Epithelial cell of esophagus (primary cell): ENCODE results near the gene NEB.

Source experiments
- DNase-seq: peaks from one replicate; pipeline ENCODE4 v3.0.0; 2010; ENCODE audit warnings: low read depth
- H3K4me3 ChIP-seq: 2 replicates; pipeline ENCODE4 v1.5.1; 2011; ENCODE audit warnings: mild to moderate bottlenecking, low read length, control low read depth
- TF ChIP-seq, protein P1 (sequence below): IDR thresholded peaks from 2 replicates; pipeline ENCODE4 v1.5.1; 2011; ENCODE audit warnings: low read depth, mild to moderate bottlenecking, low read length, control low read depth, inconsistent platforms; ENCODE audit not compliant: insufficient read depth; ENCODE audit errors: missing control alignments

Gene NEB

GRCh38 chr2:151482171-151482725 is 252.0 kb downstream of the NEB start:
- DNase-seq: no peak
- TF ChIP-seq, protein P1, sequence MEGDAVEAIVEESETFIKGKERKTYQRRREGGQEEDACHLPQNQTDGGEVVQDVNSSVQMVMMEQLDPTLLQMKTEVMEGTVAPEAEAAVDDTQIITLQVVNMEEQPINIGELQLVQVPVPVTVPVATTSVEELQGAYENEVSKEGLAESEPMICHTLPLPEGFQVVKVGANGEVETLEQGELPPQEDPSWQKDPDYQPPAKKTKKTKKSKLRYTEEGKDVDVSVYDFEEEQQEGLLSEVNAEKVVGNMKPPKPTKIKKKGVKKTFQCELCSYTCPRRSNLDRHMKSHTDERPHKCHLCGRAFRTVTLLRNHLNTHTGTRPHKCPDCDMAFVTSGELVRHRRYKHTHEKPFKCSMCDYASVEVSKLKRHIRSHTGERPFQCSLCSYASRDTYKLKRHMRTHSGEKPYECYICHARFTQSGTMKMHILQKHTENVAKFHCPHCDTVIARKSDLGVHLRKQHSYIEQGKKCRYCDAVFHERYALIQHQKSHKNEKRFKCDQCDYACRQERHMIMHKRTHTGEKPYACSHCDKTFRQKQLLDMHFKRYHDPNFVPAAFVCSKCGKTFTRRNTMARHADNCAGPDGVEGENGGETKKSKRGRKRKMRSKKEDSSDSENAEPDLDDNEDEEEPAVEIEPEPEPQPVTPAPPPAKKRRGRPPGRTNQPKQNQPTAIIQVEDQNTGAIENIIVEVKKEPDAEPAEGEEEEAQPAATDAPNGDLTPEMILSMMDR: no peak
- no peak overlapping the region for H3K4me3 ChIP-seq

DNA sequence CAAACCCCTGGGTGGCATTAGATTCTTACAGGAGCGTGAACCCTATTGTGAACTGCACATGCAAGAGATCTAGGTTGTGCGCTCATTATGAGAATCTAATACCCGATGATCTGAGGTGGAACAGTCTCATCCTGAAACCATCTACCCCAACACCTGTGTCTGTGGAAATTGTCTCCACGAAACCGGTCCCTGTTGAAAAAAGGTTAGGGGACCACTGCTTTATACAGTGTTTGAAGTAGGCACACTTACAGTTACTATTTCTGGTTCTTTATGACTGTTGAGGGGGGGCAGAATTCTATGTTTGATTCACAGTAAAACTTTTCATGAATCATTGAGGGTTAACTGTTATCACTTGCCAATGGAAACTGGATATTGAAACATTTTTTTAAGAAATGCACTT is 252.5 kb downstream of the NEB start:
- H3K4me3 ChIP-seq: no peak overlapping the region
- TF ChIP-seq, protein P1: no peak
- no peak for DNase-seq

GRCh38 chr2:151478011-151478410 is 256.3 kb downstream of the NEB start:
- TF ChIP-seq, protein P1: no peak
- H3K4me3 ChIP-seq: no peak overlapping the region
- DNase-seq: peak; percentile 65

DNA sequence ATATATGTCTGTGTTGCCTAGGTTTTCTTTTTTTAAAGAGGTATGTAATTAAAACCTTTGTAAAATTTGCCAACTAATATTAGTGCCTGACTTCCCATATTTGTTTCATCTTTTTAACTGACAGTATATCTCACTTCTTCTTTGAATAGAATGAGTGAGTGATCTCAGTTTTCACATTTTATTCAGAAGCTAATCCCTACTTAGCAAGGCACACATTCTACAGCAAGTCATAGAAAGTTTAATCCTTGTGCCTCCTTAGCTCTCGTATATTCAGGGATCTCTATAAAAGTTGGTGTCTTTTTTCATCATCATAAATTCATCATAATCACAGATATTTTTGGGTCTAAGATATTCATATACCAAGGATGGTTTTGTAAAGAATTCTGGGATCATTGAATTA is 258.0 kb downstream of the NEB start:
- no peak for DNase-seq
- TF ChIP-seq, protein P1: no peak
- no peak overlapping the region for H3K4me3 ChIP-seq

GRCh38 chr2:151475071-151475470 is 259.2 kb downstream of the NEB start:
- no peak for DNase-seq
- no peak overlapping the region for H3K4me3 ChIP-seq
- TF ChIP-seq, protein P1: no peak

DNA sequence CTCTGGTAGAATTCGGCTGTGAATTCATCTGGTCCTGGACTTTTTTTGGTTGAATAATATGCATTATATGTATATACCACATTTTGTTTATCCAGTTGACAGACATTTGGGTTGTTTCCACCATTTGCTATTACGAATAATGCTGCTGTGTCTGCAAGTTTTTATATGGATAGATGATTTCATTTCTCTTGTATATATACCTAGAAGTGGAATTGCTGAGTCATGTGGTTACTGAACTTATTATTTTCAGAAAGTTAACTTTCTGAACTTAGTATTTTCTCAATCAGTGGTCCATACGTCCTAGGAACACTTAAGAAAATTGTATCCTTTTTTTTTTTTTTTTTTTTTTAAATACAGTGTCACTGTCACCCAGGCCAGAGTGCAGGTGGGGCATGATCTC is 261.3 kb downstream of the NEB start:
- no peak overlapping the region for H3K4me3 ChIP-seq
- TF ChIP-seq, protein P1: no peak
- DNase-seq: no peak

- TF ChIP-seq, protein P1: no peak
- no peak overlapping the region for H3K4me3 ChIP-seq
- DNase-seq: no peak
Observed at GRCh38 chr2:151470556-151470955, 263.7 kb downstream of the NEB start.
